Epithelial cell of proximal tubule (primary cell): Measurements from ENCODE around the gene ADD1. TPM values are rescaled to one million over a fixed set of nuclear protein-coding genes. Genes with fewer than 3 reads are reported as not detected.

Experiments
- DNase-seq: peaks from one replicate; pipeline ENCODE4 v3.0.0-alpha.2; 2011; ENCODE audit warnings: low read depth
- H3K4me3 ChIP-seq: 2 replicates; pipeline ENCODE4 v1.5.1; 2011; ENCODE audit warnings: low read depth, mild to moderate bottlenecking, low read length
- CTCF ChIP-seq: conservative IDR thresholded peaks from 2 replicates; pipeline ENCODE4 v1.5.1; 2012; ENCODE audit warnings: low read depth, mild to moderate bottlenecking, low read length
- total RNA-seq: library from RNA; depleted of rRNA; stranded (reverse); fragments of >200 nt; gene quantifications from 2 replicates; pipeline ENCODE4 v1.2.3, GENCODE V29; 2015

Gene ADD1
- total RNA-seq, 1 donor from 2014 or later = 222 TPM

- no peak for TF ChIP-seq CTCF
- DNase-seq = no peak
- no peak overlapping the region for H3K4me3 ChIP-seq
These were observed 5.9 kb downstream of the ADD1 start for GRCh38 chr4:2849267-2850152.

DNA sequence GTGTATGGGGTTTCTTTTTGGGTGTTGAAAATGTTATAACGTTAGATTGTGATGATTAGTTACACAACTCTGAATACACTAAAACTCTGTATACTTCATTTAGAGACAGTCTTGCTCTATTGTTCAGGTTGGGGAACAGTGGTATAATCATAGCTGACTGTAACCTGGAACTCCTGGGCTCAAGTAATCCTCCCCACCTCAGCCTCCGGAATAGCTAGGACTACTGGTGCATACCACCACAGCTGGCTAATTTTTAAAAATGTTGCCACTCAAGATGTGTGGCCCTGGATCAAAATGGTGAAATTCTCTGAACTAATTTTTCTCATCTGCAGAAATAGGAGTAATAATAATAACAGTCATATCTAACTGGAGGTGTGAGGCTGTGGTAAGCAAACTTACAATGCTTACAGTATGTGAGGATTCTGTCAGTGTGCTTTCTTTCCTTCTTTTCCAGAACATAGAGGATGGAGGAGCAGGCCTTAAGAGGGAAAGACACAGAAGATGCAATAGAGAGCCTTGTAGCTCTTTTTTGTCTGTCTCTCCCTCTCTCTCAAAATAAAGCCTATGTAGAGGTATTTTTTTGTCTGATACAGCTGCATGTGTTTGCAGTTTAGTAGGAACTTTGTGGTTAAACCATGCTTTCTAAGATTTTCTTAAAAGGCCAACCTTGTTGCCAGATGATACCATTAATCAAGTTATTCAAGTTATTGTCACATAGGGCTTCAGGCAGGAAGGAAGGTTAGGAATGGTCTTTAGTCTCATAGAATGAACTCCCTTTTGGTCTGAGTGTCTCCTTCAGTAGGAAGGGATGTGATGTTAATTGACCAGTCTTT lies 7.5 kb downstream of the ADD1 start:
- no peak overlapping the region for H3K4me3 ChIP-seq
- DNase-seq = no peak
- no peak for TF ChIP-seq CTCF

DNA sequence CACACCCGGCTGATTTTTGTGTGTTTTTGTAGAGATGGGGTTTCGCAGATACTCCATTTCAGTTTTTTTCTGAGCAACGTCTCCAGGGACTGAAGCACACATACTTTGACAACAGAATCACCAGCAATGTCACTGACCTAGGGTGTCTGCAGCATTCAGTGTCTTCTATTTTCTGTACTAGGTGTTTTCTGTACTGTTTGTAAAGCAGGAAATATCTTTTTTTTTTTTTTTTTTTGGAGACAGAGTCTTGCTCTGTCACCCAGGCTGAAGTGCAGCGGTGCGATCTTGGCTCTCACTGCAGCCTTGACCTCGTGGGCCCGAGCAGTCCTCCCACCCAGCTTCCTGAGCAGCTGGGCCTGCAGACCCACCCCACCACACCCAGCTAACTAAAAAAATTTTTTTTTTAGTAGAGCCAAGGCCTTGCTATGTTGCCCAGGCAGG lies 8.9 kb downstream of the ADD1 start:
- TF ChIP-seq CTCF = no peak
- no peak for DNase-seq

GRCh38 chr4:2855584-2855983 lies 11.9 kb downstream of the ADD1 start:
- no peak for TF ChIP-seq CTCF
- no peak overlapping the region for H3K4me3 ChIP-seq
- DNase-seq = no peak

More for the DNA sequence above, 8.9 kb downstream of the ADD1 start:
- no peak overlapping the region for H3K4me3 ChIP-seq

- DNase-seq = no peak
- H3K4me3 ChIP-seq = no peak overlapping the region
- no peak for TF ChIP-seq CTCF
These were observed 12.6 kb downstream of the ADD1 start for GRCh38 chr4:2856266-2856665.

DNA sequence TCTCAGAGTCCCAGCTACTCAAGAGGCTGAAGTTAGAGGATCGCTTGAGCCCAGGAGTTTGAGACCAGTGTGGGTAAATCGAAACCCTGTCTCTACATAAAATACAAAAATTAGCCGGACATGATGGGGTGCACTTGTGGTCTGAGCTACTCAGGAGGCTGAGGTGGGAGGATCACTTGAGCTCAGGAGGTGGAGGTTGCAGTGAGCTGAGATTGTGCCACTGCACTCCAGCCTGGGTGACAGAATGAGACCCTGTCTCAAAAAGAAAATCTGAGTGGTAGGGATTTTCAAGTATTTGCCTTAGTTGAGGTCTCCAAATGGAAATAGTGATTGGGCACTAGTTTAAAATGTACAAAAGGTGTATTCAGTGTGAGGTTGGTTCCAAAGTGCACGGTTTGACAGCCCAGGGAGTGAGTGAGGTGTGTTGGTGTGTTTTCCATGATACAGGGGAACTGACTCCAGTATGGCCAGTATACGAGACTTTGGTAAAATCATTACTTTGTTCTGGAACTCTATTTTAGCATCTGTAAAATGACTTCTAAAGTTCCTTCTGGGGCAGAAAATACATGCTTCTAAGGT lies 13.8 kb downstream of the ADD1 start:
- TF ChIP-seq CTCF = no peak

More for the DNA sequence above, 13.8 kb downstream of the ADD1 start:
- no peak for DNase-seq
- no peak overlapping the region for H3K4me3 ChIP-seq
